ENCODE measurements around the gene BAIAP2.

BAIAP2 gene

GRCh38 chr17:81140018-81140417, 105.1 kb downstream of the BAIAP2 start:
- TF ChIP-seq FOXP2 (optimal IDR thresholded peaks at IDR 0.05; ENCODE audit: borderline replicate concordance, extremely low read depth, extremely low read length, insufficient read depth) (no peak), SIN3A (IDR thresholded peaks at IDR 0.05; ENCODE audit: borderline replicate concordance, insufficient read depth, low read length) (no peak), POLR2AphosphoS5 (IDR thresholded peaks at IDR 0.05; ENCODE audit: low read depth, low read length) (no peak), TAF1 (IDR thresholded peaks at IDR 0.05; ENCODE audit: borderline replicate concordance, insufficient read depth, low read length) (no peak)
- TF ChIP-seq, protein P1, sequence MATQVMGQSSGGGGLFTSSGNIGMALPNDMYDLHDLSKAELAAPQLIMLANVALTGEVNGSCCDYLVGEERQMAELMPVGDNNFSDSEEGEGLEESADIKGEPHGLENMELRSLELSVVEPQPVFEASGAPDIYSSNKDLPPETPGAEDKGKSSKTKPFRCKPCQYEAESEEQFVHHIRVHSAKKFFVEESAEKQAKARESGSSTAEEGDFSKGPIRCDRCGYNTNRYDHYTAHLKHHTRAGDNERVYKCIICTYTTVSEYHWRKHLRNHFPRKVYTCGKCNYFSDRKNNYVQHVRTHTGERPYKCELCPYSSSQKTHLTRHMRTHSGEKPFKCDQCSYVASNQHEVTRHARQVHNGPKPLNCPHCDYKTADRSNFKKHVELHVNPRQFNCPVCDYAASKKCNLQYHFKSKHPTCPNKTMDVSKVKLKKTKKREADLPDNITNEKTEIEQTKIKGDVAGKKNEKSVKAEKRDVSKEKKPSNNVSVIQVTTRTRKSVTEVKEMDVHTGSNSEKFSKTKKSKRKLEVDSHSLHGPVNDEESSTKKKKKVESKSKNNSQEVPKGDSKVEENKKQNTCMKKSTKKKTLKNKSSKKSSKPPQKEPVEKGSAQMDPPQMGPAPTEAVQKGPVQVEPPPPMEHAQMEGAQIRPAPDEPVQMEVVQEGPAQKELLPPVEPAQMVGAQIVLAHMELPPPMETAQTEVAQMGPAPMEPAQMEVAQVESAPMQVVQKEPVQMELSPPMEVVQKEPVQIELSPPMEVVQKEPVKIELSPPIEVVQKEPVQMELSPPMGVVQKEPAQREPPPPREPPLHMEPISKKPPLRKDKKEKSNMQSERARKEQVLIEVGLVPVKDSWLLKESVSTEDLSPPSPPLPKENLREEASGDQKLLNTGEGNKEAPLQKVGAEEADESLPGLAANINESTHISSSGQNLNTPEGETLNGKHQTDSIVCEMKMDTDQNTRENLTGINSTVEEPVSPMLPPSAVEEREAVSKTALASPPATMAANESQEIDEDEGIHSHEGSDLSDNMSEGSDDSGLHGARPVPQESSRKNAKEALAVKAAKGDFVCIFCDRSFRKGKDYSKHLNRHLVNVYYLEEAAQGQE (IDR thresholded peaks at IDR 0.05; ENCODE audit: insufficient read depth in 1 of 2, low read depth in 2 of 2, low read length in 2 of 2): no peak

DNA sequence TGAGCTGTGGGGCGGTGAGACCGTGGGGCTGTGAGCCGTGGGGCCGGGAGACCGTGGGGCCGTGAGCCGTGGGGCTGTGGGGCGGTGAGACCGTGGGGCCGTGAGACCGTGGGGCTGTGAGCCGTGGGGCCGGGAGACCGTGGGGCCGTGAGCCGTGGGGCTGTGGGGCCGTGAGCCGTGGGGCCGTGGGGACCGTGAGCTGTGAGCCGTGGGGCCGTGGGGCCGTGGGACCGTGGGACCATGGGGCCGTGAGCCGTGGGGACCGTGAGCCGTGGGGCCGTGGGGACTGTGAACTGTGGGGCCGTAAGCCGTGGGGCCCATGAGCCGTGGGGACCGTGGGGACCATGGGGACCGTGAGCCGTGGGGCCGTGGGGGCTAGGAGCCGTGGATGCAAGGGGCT, 105.7 kb downstream of the BAIAP2 start:
- TF ChIP-seq FOXP2 (optimal IDR thresholded peaks at IDR 0.05; ENCODE audit: borderline replicate concordance, extremely low read depth, extremely low read length, insufficient read depth) (no peak), TAF1 (IDR thresholded peaks at IDR 0.05; ENCODE audit: borderline replicate concordance, insufficient read depth, low read length) (no peak), POLR2AphosphoS5 (IDR thresholded peaks at IDR 0.05; ENCODE audit: low read depth, low read length) (no peak), SIN3A (IDR thresholded peaks at IDR 0.05; ENCODE audit: borderline replicate concordance, insufficient read depth, low read length) (no peak)
- TF ChIP-seq, protein P1 (IDR thresholded peaks at IDR 0.05; ENCODE audit: insufficient read depth in 1 of 2, low read depth in 2 of 2, low read length in 2 of 2): no peak

GRCh38 chr17:81142301-81143199, 107.6 kb downstream of the BAIAP2 start:
- TF ChIP-seq POLR2AphosphoS5 (IDR thresholded peaks at IDR 0.05; ENCODE audit: low read depth, low read length) (no peak), SIN3A (IDR thresholded peaks at IDR 0.05; ENCODE audit: borderline replicate concordance, insufficient read depth, low read length) (no peak), TAF1 (IDR thresholded peaks at IDR 0.05; ENCODE audit: borderline replicate concordance, insufficient read depth, low read length) (no peak), FOXP2 (optimal IDR thresholded peaks at IDR 0.05; ENCODE audit: borderline replicate concordance, extremely low read depth, extremely low read length, insufficient read depth) (peak; percentile 31)
- TF ChIP-seq, protein P1 (IDR thresholded peaks at IDR 0.05; ENCODE audit: insufficient read depth in 1 of 2, low read depth in 2 of 2, low read length in 2 of 2): no peak

GRCh38 chr17:81143200-81143527, 108.2 kb downstream of the BAIAP2 start:
- no peak for TF ChIP-seq POLR2AphosphoS5 (IDR thresholded peaks at IDR 0.05; ENCODE audit: low read depth, low read length)
- TF ChIP-seq, protein P1 (IDR thresholded peaks at IDR 0.05; ENCODE audit: insufficient read depth in 1 of 2, low read depth in 2 of 2, low read length in 2 of 2): no peak
- TF ChIP-seq SIN3A (IDR thresholded peaks at IDR 0.05; ENCODE audit: borderline replicate concordance, insufficient read depth, low read length): no peak
- TF ChIP-seq FOXP2 (optimal IDR thresholded peaks at IDR 0.05; ENCODE audit: borderline replicate concordance, extremely low read depth, extremely low read length, insufficient read depth): no peak
- TF ChIP-seq TAF1 (IDR thresholded peaks at IDR 0.05; ENCODE audit: borderline replicate concordance, insufficient read depth, low read length): no peak

Measured in PFSK-1 (cell line).